ENCODE results near the gene HSPB2. TPM values are rescaled to one million over a fixed set of nuclear protein-coding genes. Genes with fewer than 3 reads are reported as not detected.

Gene HSPB2
- not detected for total RNA-seq

GRCh38 chr11:111912535-111912934 is at the start of gene HSPB2:
TSS of gene HSPB2 (plus strand) at chr11:111912734. CDS start at chr11:111912830, 96 bp downstream.
- no peak within 1 kb of the TSS for H3K27ac Mint-ChIP-seq
- H3K9me3 Mint-ChIP-seq (ENCODE audit: low read depth), result no peaks in the 10 kb centered on the region
- peaks cover 34% of the 10 kb centered on the region for H3K27me3 Mint-ChIP-seq
- H3K36me3 Mint-ChIP-seq (ENCODE audit: low read depth), result no peaks in the 10 kb centered on the region
- H3K4me1 Mint-ChIP-seq, result no peaks in the 10 kb centered on the region
- DNase-seq (no peak), ATAC-seq (no peak)
- intact Hi-C loops (cut with DNase I, micrococcal nuclease), result no loop called here
- CTCF ChIA-PET, result no interaction called here
- POLR2A ChIA-PET, result no interaction called here
- H3K4me3 Mint-ChIP-seq, result no peak within 1 kb of the TSS

GRCh38 chr11:111870113-111870512 is 42.4 kb upstream of the HSPB2 start:
- Mint-ChIP-seq H3K4me1 (peaks cover 26% of the 10 kb centered on the region), H3K9me3 (ENCODE audit: low read depth) (no peaks in the 10 kb centered on the region), H3K4me3 (peak overlapping the region; percentile 95), H3K36me3 (ENCODE audit: low read depth) (peaks cover 30% of the 10 kb centered on the region), H3K27me3 (no peaks in the 10 kb centered on the region), H3K27ac (no peak overlapping the region)
- ATAC-seq (no peak), DNase-seq (no peak)
- intact Hi-C loops (cut with DNase I, micrococcal nuclease), result loop anchor here (2.0 to 10.0 kb wide), 7 partner anchors 57 to 1442 kb away; partner anchors contain the start of genes BCO2 (in 1 of the 2), DLAT (in 1 of the 2), NKAPD1 (in 1 of the 2) and PIH1D2 (in 1 of the 2)
- ChIA-PET POLR2A (interaction anchor here (0.7 to 1.4 kb wide), 2 partner anchors 57 to 156 kb away, joined by 3 to 8 read pairs; no protein-coding TSS in a partner anchor), CTCF (interaction anchor here (0.7 to 3.4 kb wide), 19 partner anchors 8 to 960 kb away, joined by 3 to 19 read pairs (median 4); partner anchors contain the start of gene PPP2R1B)

- peak overlapping the region; percentile 90 for H3K27ac Mint-ChIP-seq
- peak overlapping the region; percentile 95 for H3K4me3 Mint-ChIP-seq
- DNase-seq, result no peak
- H3K9me3 Mint-ChIP-seq (ENCODE audit: low read depth), result no peaks in the 10 kb centered on the region
- intact Hi-C loops (cut with DNase I, micrococcal nuclease), result loop anchor here (2.0 to 10.0 kb wide), 7 partner anchors 56 to 1442 kb away; partner anchors contain the start of genes BCO2 (in 1 of the 2), DLAT (in 1 of the 2), NKAPD1 (in 1 of the 2) and PIH1D2 (in 1 of the 2)
- ChIA-PET CTCF (interaction anchor here (0.6 to 3.4 kb wide), 23 partner anchors 8 to 960 kb away, joined by 3 to 19 read pairs (median 4); partner anchors contain the start of genes PPP2R1B, SDHD and TIMM8B), POLR2A (interaction anchor here (0.7 to 1.4 kb wide), 2 partner anchors 56 to 155 kb away, joined by 3 to 8 read pairs; no protein-coding TSS in a partner anchor)
- H3K36me3 Mint-ChIP-seq (ENCODE audit: low read depth), result peaks cover 29% of the 10 kb centered on the region
- peak; percentile 20 for ATAC-seq
- H3K27me3 Mint-ChIP-seq, result no peaks in the 10 kb centered on the region
- H3K4me1 Mint-ChIP-seq, result peaks cover 26% of the 10 kb centered on the region
Measured at GRCh38 chr11:111870522-111870885, 42.0 kb upstream of the HSPB2 start.

- POLR2A ChIA-PET, result interaction anchor here (0.6 to 1.5 kb wide), 4 partner anchors 9 to 1518 kb away, joined by 3 to 8 read pairs (median 3); no protein-coding TSS in a partner anchor
- ATAC-seq, result peak; percentile 87
- Mint-ChIP-seq H3K27ac (peak within 1 kb of the TSS; percentile 90), H3K9me3 (ENCODE audit: low read depth) (no peaks in the 10 kb centered on the region), H3K4me1 (peaks cover 26% of the 10 kb centered on the region), H3K36me3 (ENCODE audit: low read depth) (peaks cover 29% of the 10 kb centered on the region), H3K27me3 (no peaks in the 10 kb centered on the region), H3K4me3 (peak within 1 kb of the TSS; percentile 95)
- peak; percentile 94 for DNase-seq
- intact Hi-C loops (cut with DNase I, micrococcal nuclease), result loop anchor here (1.0 to 10.0 kb wide), 12 partner anchors 8 to 1441 kb away; partner anchors contain the start of genes CFAP68 (in 2 of the 2), DLAT (in 2 of the 2), FDXACB1 (in 2 of the 2) and NKAPD1 (in 2 of the 2)
- CTCF ChIA-PET, result interaction anchor here (0.6 to 3.4 kb wide), 32 partner anchors 9 to 959 kb away, joined by 3 to 19 read pairs (median 4); partner anchors contain the start of genes PPP2R1B, SDHD and TIMM8B
Measured at GRCh38 chr11:111870886-111871692, 41.4 kb upstream of the HSPB2 start, which contains the start of gene ALG9. TSS of gene ALG9 (minus strand) at chr11:111871581. CDS start at chr11:111871482, 99 bp downstream.

GRCh38 chr11:111871693-111872161 is 40.8 kb upstream of the HSPB2 start:
- Mint-ChIP-seq H3K36me3 (ENCODE audit: low read depth) (peaks cover 25% of the 10 kb centered on the region), H3K27me3 (no peaks in the 10 kb centered on the region), H3K27ac (peak overlapping the region; percentile 76), H3K9me3 (ENCODE audit: low read depth) (no peaks in the 10 kb centered on the region), H3K4me3 (peak overlapping the region; percentile 95), H3K4me1 (peaks cover 24% of the 10 kb centered on the region)
- POLR2A ChIA-PET, result interaction anchor here (0.6 to 1.5 kb wide), 3 partner anchors 8 to 1519 kb away, joined by 3 to 8 read pairs (median 3); no protein-coding TSS in a partner anchor
- ATAC-seq (no peak), DNase-seq (no peak)
- intact Hi-C loops (cut with DNase I, micrococcal nuclease), result loop anchor here (1.0 to 10.0 kb wide), 12 partner anchors 8 to 1441 kb away; partner anchors contain the start of genes CFAP68 (in 2 of the 2), DLAT (in 2 of the 2), FDXACB1 (in 2 of the 2) and NKAPD1 (in 2 of the 2)
- CTCF ChIA-PET, result interaction anchor here (0.7 to 3.4 kb wide), 23 partner anchors 9 to 409 kb away, joined by 3 to 19 read pairs (median 5); partner anchors contain the start of genes SDHD and TIMM8B

GRCh38 chr11:111878385-111878848 is 34.1 kb upstream of the HSPB2 start:
- H3K4me3 Mint-ChIP-seq, result peak overlapping the region; percentile 78
- H3K9me3 Mint-ChIP-seq (ENCODE audit: low read depth), result no peaks in the 10 kb centered on the region
- no peaks in the 10 kb centered on the region for H3K27me3 Mint-ChIP-seq
- POLR2A ChIA-PET, result no interaction called here
- intact Hi-C loops (cut with DNase I, micrococcal nuclease), result loop anchor here (2.0 to 10.0 kb wide), 4 partner anchors 104 to 296 kb away; partner anchors contain the start of genes BCO2 (in 1 of the 2), DLAT (in 1 of the 2) and PPP2R1B (in 1 of the 2)
- ATAC-seq (no peak), DNase-seq (no peak)
- peaks cover 8% of the 10 kb centered on the region for H3K36me3 Mint-ChIP-seq (ENCODE audit: low read depth)
- peaks cover 26% of the 10 kb centered on the region for H3K4me1 Mint-ChIP-seq
- CTCF ChIA-PET, result interaction anchor here (0.6 to 1.6 kb wide), 5 partner anchors 48 to 349 kb away, joined by 3 to 6 read pairs (median 5); no protein-coding TSS in a partner anchor
- H3K27ac Mint-ChIP-seq, result peak overlapping the region; percentile 96

GRCh38 chr11:111878849-111879636 is 33.5 kb upstream of the HSPB2 start, which contains the start of the genes CFAP68 and FDXACB1:
TSS of gene CFAP68 (plus strand) at chr11:111879541. CDS start at chr11:111879561, 20 bp downstream.
TSS of gene FDXACB1 (minus strand) at chr11:111879165. CDS start at chr11:111879132, 33 bp downstream.
- CTCF ChIA-PET, result interaction anchor here (0.6 to 1.6 kb wide), 5 partner anchors 53 to 349 kb away, joined by 3 to 5 read pairs (median 5); no protein-coding TSS in a partner anchor

GRCh38 chr11:111879637-111879960 is 32.9 kb upstream of the HSPB2 start:
- ChIA-PET CTCF (interaction anchor here (0.9 to 1.5 kb wide), 4 partner anchors 8 to 103 kb away, joined by 4 to 7 read pairs (median 6); partner anchors contain the start of gene ALG9), POLR2A (interaction anchor here (1.2 kb wide), 1 partner anchor 8 kb away, joined by 3 read pairs; the partner anchor contains the start of gene ALG9)
- Mint-ChIP-seq H3K27ac (peak overlapping the region; percentile 96), H3K27me3 (no peaks in the 10 kb centered on the region), H3K36me3 (ENCODE audit: low read depth) (peaks cover 8% of the 10 kb centered on the region), H3K9me3 (ENCODE audit: low read depth) (no peaks in the 10 kb centered on the region), H3K4me3 (peak overlapping the region; percentile 78), H3K4me1 (peaks cover 26% of the 10 kb centered on the region)
- DNase-seq (no peak), ATAC-seq (peak; percentile 1)
- intact Hi-C loops (cut with DNase I, micrococcal nuclease), result loop anchor here (1.0 to 10.0 kb wide), 15 partner anchors 8 to 401 kb away; partner anchors contain the start of genes ALG9 (in 2 of the 2), BCO2 (in 2 of the 2), DLAT (in 2 of the 2) and SDHD (in 2 of the 2)

More at GRCh38 chr11:111878849-111879636, 33.5 kb upstream of the HSPB2 start, which contains the start of the genes CFAP68 and FDXACB1:
- peaks cover 26% of the 10 kb centered on the region for H3K4me1 Mint-ChIP-seq
- POLR2A ChIA-PET, result no interaction called here
- H3K36me3 Mint-ChIP-seq (ENCODE audit: low read depth), result peaks cover 8% of the 10 kb centered on the region
- H3K27me3 Mint-ChIP-seq, result no peaks in the 10 kb centered on the region
- ATAC-seq, result peak; percentile 92
- H3K4me3 Mint-ChIP-seq, result peak within 1 kb of the TSS; percentile 78
- peak within 1 kb of the TSS; percentile 96 for H3K27ac Mint-ChIP-seq
- H3K9me3 Mint-ChIP-seq (ENCODE audit: low read depth), result no peaks in the 10 kb centered on the region
- peak; percentile 97 for DNase-seq
- intact Hi-C loops (cut with DNase I, micrococcal nuclease), result loop anchor here (1.0 to 10.0 kb wide), 15 partner anchors 8 to 401 kb away; partner anchors contain the start of genes ALG9 (in 2 of the 2), BCO2 (in 2 of the 2), DLAT (in 2 of the 2) and SDHD (in 2 of the 2)

GRCh38 chr11:111882202-111882601 is 30.3 kb upstream of the HSPB2 start:
- Mint-ChIP-seq H3K36me3 (ENCODE audit: low read depth) (peaks cover 2% of the 10 kb centered on the region), H3K27me3 (no peaks in the 10 kb centered on the region), H3K27ac (no peak overlapping the region), H3K4me1 (peaks cover 22% of the 10 kb centered on the region), H3K4me3 (no peak overlapping the region), H3K9me3 (ENCODE audit: low read depth) (no peaks in the 10 kb centered on the region)
- no peak for ATAC-seq
- POLR2A ChIA-PET, result interaction anchor here (0.5 kb wide), 1 partner anchor 130 kb away, joined by 3 read pairs; no protein-coding TSS in a partner anchor
- DNase-seq, result no peak
- CTCF ChIA-PET, result interaction anchor here (0.7 to 2.0 kb wide), 6 partner anchors 11 to 205 kb away, joined by 3 to 10 read pairs (median 4); partner anchors contain the start of gene ALG9
- intact Hi-C loops (cut with DNase I, micrococcal nuclease), result no loop called here
